GM18858 (cell line): ENCODE measurements around the gene ATG4D.
"Not testable (repeated sequence)": the region's sequence is repeated elsewhere in the genome, so short reads cannot be mapped to it uniquely, and the experiment has no call there.

Experiments
- ATAC-seq: cut with Tn5 transposase; IDR thresholded peaks from one replicate; pipeline ENCODE4 v1.9.1; 2021; ENCODE audit not compliant: unreplicated experiment

Gene ATG4D

GRCh38 chr19:10518444-10519361 lies 25.0 kb upstream of the ATG4D start:
- no peak for ATAC-seq

GRCh38 chr19:10519421-10519820 lies 24.3 kb upstream of the ATG4D start:
- ATAC-seq = no peak

GRCh38 chr19:10520652-10521318 lies 22.9 kb upstream of the ATG4D start:
- ATAC-seq = no peak

- ATAC-seq = no peak
Observed at GRCh38 chr19:10521461-10522171, 22.1 kb upstream of the ATG4D start.

- no peak for ATAC-seq
Observed at GRCh38 chr19:10523135-10523636, 20.5 kb upstream of the ATG4D start.

GRCh38 chr19:10525636-10526035 lies 18.1 kb upstream of the ATG4D start:
- no peak for ATAC-seq

- not testable (repeated sequence) for ATAC-seq
Observed at GRCh38 chr19:10526887-10527286, 16.8 kb upstream of the ATG4D start.

- ATAC-seq = no peak
Observed at GRCh38 chr19:10532457-10532856, 11.2 kb upstream of the ATG4D start.

GRCh38 chr19:10533646-10534386 lies 9.9 kb upstream of the ATG4D start:
- ATAC-seq = no peak

- ATAC-seq = no peak
Observed at GRCh38 chr19:10535613-10536012, 8.1 kb upstream of the ATG4D start.

GRCh38 chr19:10537668-10538067 lies 6.0 kb upstream of the ATG4D start:
- ATAC-seq = no peak

GRCh38 chr19:10538204-10538983 lies 5.3 kb upstream of the ATG4D start:
- no peak for ATAC-seq

- ATAC-seq = not testable (repeated sequence)
Observed at GRCh38 chr19:10539016-10539415, 4.7 kb upstream of the ATG4D start.

GRCh38 chr19:10543059-10543419 lies 665 bp upstream of the ATG4D start:
- no peak for ATAC-seq

GRCh38 chr19:10544242-10544752 lies 593 bp downstream of the ATG4D start:
- ATAC-seq = no peak

GRCh38 chr19:10544753-10545251 lies 1.1 kb downstream of the ATG4D start:
- ATAC-seq = no peak

- ATAC-seq = no peak
Observed at GRCh38 chr19:10546817-10547216, 3.1 kb downstream of the ATG4D start.

GRCh38 chr19:10548746-10549276 lies 5.1 kb downstream of the ATG4D start:
- no peak for ATAC-seq

- no peak for ATAC-seq
Observed at GRCh38 chr19:10549733-10550132, 6.0 kb downstream of the ATG4D start.
